HAP-1 (cell line): ENCODE measurements around the gene CMKLR1.
A peak's percentile ranks its signal among the peaks of the same experiment; 100 is the strongest.

Experiments used
- DNase-seq, 2 experiments: peaks; one replicate each; pipeline ENCODE4 v3.0.0-alpha.2; 2016 to 2020; ENCODE audit warnings: low spot score in 2 of 2
- H3K27me3 ChIP-seq: fragments of 250-450 bp; sonication (Bioruptor Pico); 2 replicates; pipeline ENCODE4 v1.5.1; 2020; ENCODE audit warnings: low read depth, mild to moderate bottlenecking, moderate library complexity
- H3K36me3 ChIP-seq: fragments of 250-450 bp; sonication (Bioruptor Pico); replicated peaks from 2 replicates; pipeline ENCODE4 v1.5.1; 2020; ENCODE audit warnings: mild to moderate bottlenecking
- H3K4me1 ChIP-seq: fragments of 250-450 bp; sonication (Bioruptor Pico); 2 replicates; pipeline ENCODE4 v1.5.1; 2020; ENCODE audit warnings: mild to moderate bottlenecking
- H3K4me3 ChIP-seq: fragments of 250-450 bp; sonication (Bioruptor Pico); 2 replicates; pipeline ENCODE4 v1.5.1; 2020; ENCODE audit warnings: mild to moderate bottlenecking, moderate library complexity
- H3K9me3 ChIP-seq: fragments of 250-450 bp; sonication (Bioruptor Pico); 2 replicates; pipeline ENCODE4 v1.5.1; 2020; ENCODE audit warnings: mild to moderate bottlenecking, moderate library complexity
- in situ Hi-C: fragments of 300-500 bp; cut with MboI; formaldehyde crosslinking; loops from 3 replicates; pipeline ENCODE4 v1.14.3; 2020; ENCODE audit warnings: low sequenced_read_pairs, inconsistent platforms, mixed read lengths

CMKLR1 gene

GRCh38 chr12:108355069-108355468 lies 16.0 kb upstream of the CMKLR1 start:
- Histone ChIP-seq H3K9me3 (no peaks in the 10 kb centered on the region), H3K36me3 (no peaks in the 10 kb centered on the region), H3K27me3 (no peaks in the 10 kb centered on the region), H3K4me3 (no peak overlapping the region), H3K4me1 (no peaks in the 10 kb centered on the region)
- DNase-seq = no peak
- in situ Hi-C loops = no loop called here

GRCh38 chr12:108352591-108352990 lies 13.5 kb upstream of the CMKLR1 start:
- no peak for DNase-seq
- Histone ChIP-seq H3K9me3 (no peaks in the 10 kb centered on the region), H3K36me3 (no peaks in the 10 kb centered on the region), H3K27me3 (no peaks in the 10 kb centered on the region), H3K4me3 (no peak overlapping the region), H3K4me1 (no peaks in the 10 kb centered on the region)
- in situ Hi-C loops = no loop called here

GRCh38 chr12:108350511-108350910 lies 11.4 kb upstream of the CMKLR1 start:
- H3K4me1 ChIP-seq = no peaks in the 10 kb centered on the region
- DNase-seq = no peak
- no peaks in the 10 kb centered on the region for H3K36me3 ChIP-seq
- in situ Hi-C loops = no loop called here
- no peaks in the 10 kb centered on the region for H3K9me3 ChIP-seq
- no peaks in the 10 kb centered on the region for H3K27me3 ChIP-seq
- H3K4me3 ChIP-seq = no peak overlapping the region

GRCh38 chr12:108349278-108349688 lies 10.2 kb upstream of the CMKLR1 start:
- Histone ChIP-seq H3K4me3 (no peak overlapping the region), H3K9me3 (no peaks in the 10 kb centered on the region), H3K4me1 (no peaks in the 10 kb centered on the region), H3K36me3 (no peaks in the 10 kb centered on the region), H3K27me3 (no peaks in the 10 kb centered on the region)
- in situ Hi-C loops = no loop called here
- no peak for DNase-seq

- in situ Hi-C loops = no loop called here
- Histone ChIP-seq H3K4me3 (no peak overlapping the region), H3K27me3 (no peaks in the 10 kb centered on the region), H3K9me3 (no peaks in the 10 kb centered on the region), H3K4me1 (no peaks in the 10 kb centered on the region), H3K36me3 (no peaks in the 10 kb centered on the region)
- no peak for DNase-seq
Observed at GRCh38 chr12:108348842-108349241, 9.7 kb upstream of the CMKLR1 start.

- no peak for DNase-seq
- Histone ChIP-seq H3K4me3 (no peak overlapping the region), H3K9me3 (no peaks in the 10 kb centered on the region), H3K27me3 (no peaks in the 10 kb centered on the region), H3K4me1 (no peaks in the 10 kb centered on the region), H3K36me3 (no peaks in the 10 kb centered on the region)
- in situ Hi-C loops = no loop called here
Observed at GRCh38 chr12:108346727-108347710, 7.9 kb upstream of the CMKLR1 start.

- Histone ChIP-seq H3K4me3 (no peak overlapping the region), H3K4me1 (no peaks in the 10 kb centered on the region), H3K27me3 (no peaks in the 10 kb centered on the region; the same call in 1 of the 2 replicates), H3K9me3 (no peaks in the 10 kb centered on the region), H3K36me3 (no peaks in the 10 kb centered on the region)
- in situ Hi-C loops = no loop called here
- DNase-seq = no peak
Observed at GRCh38 chr12:108345716-108346633, 6.9 kb upstream of the CMKLR1 start.

- no peaks in the 10 kb centered on the region for H3K4me1 ChIP-seq
- no peak for DNase-seq
- peaks cover 11% of the 10 kb centered on the region; the same call in 1 of the 2 replicates for H3K27me3 ChIP-seq
- no peaks in the 10 kb centered on the region for H3K9me3 ChIP-seq
- in situ Hi-C loops = no loop called here
- no peak overlapping the region for H3K4me3 ChIP-seq
- H3K36me3 ChIP-seq = no peaks in the 10 kb centered on the region
Observed at GRCh38 chr12:108342985-108343384, 3.9 kb upstream of the CMKLR1 start.

- in situ Hi-C loops = no loop called here
Observed at GRCh38 chr12:108341854-108342847, 3.0 kb upstream of the CMKLR1 start.

GRCh38 chr12:108341356-108341755 lies 2.2 kb upstream of the CMKLR1 start:
- no peak for DNase-seq
- Histone ChIP-seq H3K27me3 (peaks cover 11% of the 10 kb centered on the region; the same call in 1 of the 2 replicates), H3K9me3 (no peaks in the 10 kb centered on the region), H3K4me1 (no peaks in the 10 kb centered on the region), H3K4me3 (no peak overlapping the region), H3K36me3 (no peaks in the 10 kb centered on the region)
- in situ Hi-C loops = no loop called here

More at GRCh38 chr12:108341854-108342847, 3.0 kb upstream of the CMKLR1 start:
- Histone ChIP-seq H3K4me3 (no peak overlapping the region), H3K36me3 (no peaks in the 10 kb centered on the region), H3K27me3 (peaks cover 11% of the 10 kb centered on the region; the same call in 1 of the 2 replicates), H3K4me1 (no peaks in the 10 kb centered on the region), H3K9me3 (no peaks in the 10 kb centered on the region)
- DNase-seq = no peak

- in situ Hi-C loops = no loop called here
- Histone ChIP-seq H3K9me3 (no peaks in the 10 kb centered on the region), H3K4me3 (no peak overlapping the region), H3K4me1 (no peaks in the 10 kb centered on the region), H3K36me3 (no peaks in the 10 kb centered on the region), H3K27me3 (peaks cover 11% of the 10 kb centered on the region; the same call in 1 of the 2 replicates)
- DNase-seq = no peak
Observed at GRCh38 chr12:108340037-108340436, 926 bp upstream of the CMKLR1 start.

GRCh38 chr12:108337235-108338223 lies 1.6 kb downstream of the CMKLR1 start:
- DNase-seq = peak; percentile 20 to 34
- in situ Hi-C loops = no loop called here

More at GRCh38 chr12:108337235-108338223, 1.6 kb downstream of the CMKLR1 start:
- H3K9me3 ChIP-seq = no peaks in the 10 kb centered on the region
- no peaks in the 10 kb centered on the region for H3K36me3 ChIP-seq
- H3K27me3 ChIP-seq = peaks cover 11% of the 10 kb centered on the region; the same call in 1 of the 2 replicates
- no peaks in the 10 kb centered on the region for H3K4me1 ChIP-seq
- H3K4me3 ChIP-seq = no peak overlapping the region
